Esophagus squamous epithelium (tissue), 4 donors: ENCODE data around the gene DOCK1.

Source experiments
- CTCF ChIP-seq, 6 experiments: fragments of 450-650 bp in 4 of 6; fragments of 200-600 bp in 2 of 6; sonication (generic) in 2 of 6; IDR thresholded peaks; one replicate each; pipeline ENCODE4 v1.5.1; 2016 to 2019; ENCODE audit warnings: antibody characterized with exemption in 6 of 6, mild to moderate bottlenecking in 4 of 6, moderate library complexity in 4 of 6
- POLR2A ChIP-seq, 4 donors: fragments of 450-650 bp; IDR thresholded peaks; one replicate each; pipeline ENCODE4 v1.6.1; 2017; ENCODE audit warnings: antibody characterized with exemption in 4 of 4, mild to moderate bottlenecking in 4 of 4, moderate library complexity in 3 of 4

- no peak for TF ChIP-seq CTCF (IDR thresholded peaks at IDR 0.05)
- no peak for TF ChIP-seq POLR2A (IDR thresholded peaks at IDR 0.05)
These were observed 5.0 kb downstream of the DOCK1 start for GRCh38 chr10:126910196-126910595.
